SK-N-SH (cell line): Measurements from ENCODE around the gene C3orf33. TPM values are rescaled to one million over a fixed set of nuclear protein-coding genes. Genes with fewer than 3 reads are reported as not detected.

Source experiments
- CTCF ChIA-PET: fragments of 300-600, 350-600 bp; formaldehyde crosslinking; extraction: SDS; loops from one replicate; lab custom pipeline; 2021; lab: Yijun Ruan, JAX
- POLR2A ChIA-PET: fragments of 350-600 bp; sonication (Branson Sonifier 250); formaldehyde crosslinking; extraction: SDS; loops from one replicate; lab custom pipeline; 2020; ENCODE audit warnings: antibody characterized with exemption, inconsistent platforms; lab: Yijun Ruan, JAX
- DNase-seq: peaks from one replicate; pipeline ENCODE4 v3.0.0; 2012
- H2AFZ ChIP-seq: fragments of 200-600 bp; sonication (generic); 2 replicates; pipeline ENCODE4 v1.8.1; 2016; ENCODE audit warnings: antibody characterized with exemption, mild to moderate bottlenecking, low read depth
- H3F3A ChIP-seq: fragments of 200-600 bp; sonication (generic); replicated peaks from 2 replicates; pipeline ENCODE3; 2016; ENCODE audit warnings: antibody characterized with exemption, mild to moderate bottlenecking; ENCODE audit not compliant: insufficient read depth
- H3K27ac ChIP-seq, 2 experiments: fragments of 200-500 bp in 1 of 2; fragments of 200-600 bp in 1 of 2; sonication (Bioruptor generic) in 1 of 2; sonication (generic), shearing (Covaris generic) in 1 of 2; 2 replicates each; pipeline versions ENCODE4 v1.5.1 to v1.6.1; 2014 to 2016; ENCODE audit warnings: low read depth in 2 of 2, inconsistent platforms in 1 of 2, low read length in 1 of 2, mild to moderate bottlenecking in 1 of 2, mixed read lengths in 1 of 2
- H3K27me3 ChIP-seq: fragments of 200-600 bp; sonication (generic), shearing (Covaris generic); 2 replicates; pipeline ENCODE4 v1.6.1; 2016; ENCODE audit warnings: mixed run types; ENCODE audit not compliant: insufficient read depth
- H3K36me3 ChIP-seq, 2 experiments: fragments of 200-500 bp in 1 of 2; fragments of 200-600 bp in 1 of 2; sonication (Bioruptor generic) in 1 of 2; sonication (generic) in 1 of 2; replicated peaks in 1 of 2; 2 replicates each; pipeline versions ENCODE3 to v1.5.1; 2014 to 2016; ENCODE audit warnings: low read length in 1 of 2, mild to moderate bottlenecking in 1 of 2; ENCODE audit not compliant: insufficient read depth in 2 of 2, control insufficient read depth in 1 of 2
- H3K4me1 ChIP-seq, 2 experiments: fragments of 200-500 bp in 1 of 2; fragments of 200-600 bp in 1 of 2; sonication (Bioruptor generic) in 1 of 2; sonication (generic), shearing (Covaris generic) in 1 of 2; 2 replicates each; pipeline versions ENCODE4 v1.5.1 to v1.6.1; 2014 to 2016; ENCODE audit warnings: low read depth in 1 of 2, low read length in 1 of 2, mixed run types in 1 of 2; ENCODE audit not compliant: insufficient read depth in 2 of 2, control insufficient read depth in 1 of 2
- H3K4me2 ChIP-seq: fragments of 200-600 bp; sonication (generic), shearing (Covaris generic); 2 replicates; pipeline ENCODE4 v1.6.1; 2017; ENCODE audit warnings: mixed run types
- H3K4me3 ChIP-seq, 2 experiments: fragments of 200-500 bp in 1 of 2; fragments of 200-600 bp in 1 of 2; sonication (Bioruptor generic) in 1 of 2; sonication (generic), shearing (Covaris generic) in 1 of 2; 2 replicates each; pipeline versions ENCODE4 v1.5.1 to v1.8.1; 2014 to 2016; ENCODE audit warnings: low read depth in 2 of 2, inconsistent platforms in 1 of 2, low read length in 1 of 2, mild to moderate bottlenecking in 1 of 2, mixed read lengths in 1 of 2, moderate library complexity in 1 of 2
- H3K79me2 ChIP-seq: fragments of 200-600 bp; sonication (generic); 2 replicates; pipeline ENCODE4 v1.8.1; 2017; ENCODE audit warnings: mild to moderate bottlenecking; ENCODE audit not compliant: insufficient read depth
- H3K9ac ChIP-seq: fragments of 200-600 bp; sonication (generic); 2 replicates; pipeline ENCODE4 v1.6.1; 2017; ENCODE audit warnings: mixed run types
- H3K9me2 ChIP-seq: fragments of 200-600 bp; sonication (generic); 2 replicates; pipeline ENCODE4 v1.6.1; 2017; ENCODE audit warnings: mixed run types
- H3K9me3 ChIP-seq: fragments of 200-600 bp; sonication (generic); 2 replicates; pipeline ENCODE4 v1.6.1; 2017; ENCODE audit warnings: mixed run types, mild to moderate bottlenecking, moderate library complexity
- H4K20me1 ChIP-seq: fragments of 200-600 bp; sonication (generic); 2 replicates; pipeline ENCODE4 v1.6.1; 2017; ENCODE audit warnings: mild to moderate bottlenecking, mixed run types; ENCODE audit not compliant: insufficient read depth
- EP300 ChIP-seq, 2 experiments: IDR thresholded peaks; 2 replicates each; pipeline versions ENCODE4 v1.4.0 to v1.6.1; 2012; ENCODE audit warnings: borderline replicate concordance in 1 of 2, low read depth in 1 of 2, low read length in 1 of 2
- EZH2phosphoT487 ChIP-seq: fragments of 200-600 bp; sonication (generic); IDR thresholded peaks from 2 replicates; pipeline ENCODE4 v1.6.1; 2017; ENCODE audit warnings: low read depth, mixed run types, mild to moderate bottlenecking, antibody characterized with exemption, moderate library complexity, borderline replicate concordance
- FOXJ3 ChIP-seq: sonication (generic); formaldehyde crosslinking; IDR thresholded peaks from 2 replicates; pipeline ENCODE4 v1.5.1; 2020; ENCODE audit warnings: mild to moderate bottlenecking, missing genetic modification reagents
- FOXM1 ChIP-seq: IDR thresholded peaks from 2 replicates; pipeline ENCODE4 v1.4.0; 2012; ENCODE audit warnings: low read depth, mild to moderate bottlenecking
- GABPA ChIP-seq: IDR thresholded peaks from 2 replicates; pipeline ENCODE4 v1.4.0; 2012; ENCODE audit warnings: low read depth, mild to moderate bottlenecking
- GATA2 ChIP-seq: sonication (generic); formaldehyde crosslinking; IDR thresholded peaks from 2 replicates; pipeline ENCODE4 v1.5.0; 2020; ENCODE audit warnings: mild to moderate bottlenecking, missing genetic modification reagents
- NFIC ChIP-seq: IDR thresholded peaks from 2 replicates; pipeline ENCODE4 v1.4.0; 2012; ENCODE audit warnings: borderline replicate concordance
- NRF1 ChIP-seq: IDR thresholded peaks from 2 replicates; pipeline ENCODE4 v1.6.1; 2012; ENCODE audit warnings: low read depth, mild to moderate bottlenecking, low read length
- POLR2AphosphoS5 ChIP-seq: IDR thresholded peaks from 2 replicates; pipeline ENCODE4 v1.6.1; 2012; ENCODE audit warnings: low read depth, low read length
- RCOR1 ChIP-seq: fragments of 150-350 bp; IDR thresholded peaks from 2 replicates; pipeline ENCODE4 v1.6.1; 2017; ENCODE audit warnings: antibody characterized with exemption, low read length
- RFX5 ChIP-seq: IDR thresholded peaks from 2 replicates; pipeline ENCODE4 v1.6.1; 2012; ENCODE audit warnings: mild to moderate bottlenecking, improper control_type of control experiment, low read length
- SIN3A ChIP-seq: IDR thresholded peaks from 2 replicates; pipeline ENCODE4 v1.6.1; 2012; ENCODE audit warnings: low read depth, mild to moderate bottlenecking, low read length, moderate library complexity, borderline replicate concordance
- SMC3 ChIP-seq: IDR thresholded peaks from 2 replicates; pipeline ENCODE4 v1.6.1; 2012; ENCODE audit warnings: low read depth, low read length, improper control_type of control experiment
- TCF12 ChIP-seq: IDR thresholded peaks from 2 replicates; pipeline ENCODE4 v1.4.0; 2012
- TEAD4 ChIP-seq: IDR thresholded peaks from 2 replicates; pipeline ENCODE4 v1.4.0; 2012; ENCODE audit warnings: mild to moderate bottlenecking, borderline replicate concordance; ENCODE audit not compliant: insufficient read depth
- WGBS: methylation state at CpG from one replicate; pipeline ENCODE4 v1.1.6; 2017; ENCODE audit warnings: low lambda C conversion rate; 5-methylcytosine and 5-hydroxymethylcytosine counted together
- polyA plus RNA-seq, 3 experiments: library from polyadenylated mRNA; depleted of rRNA; stranded (reverse); fragments of >200 nt; gene quantifications; 2 replicates each; pipeline ENCODE4 v1.2.3, GENCODE V29; 2012
- TF ChIP-seq, protein P1 (sequence below): IDR thresholded peaks from 2 replicates; pipeline ENCODE4; 2012
- TF ChIP-seq, protein P2 (sequence below): IDR thresholded peaks from 2 replicates; pipeline ENCODE4 v1.6.1; 2012; ENCODE audit warnings: mild to moderate bottlenecking, low read depth, low read length, moderate library complexity
- TF ChIP-seq, protein P3 (sequence below): fragments of 200-600 bp; sonication (generic); IDR thresholded peaks from 2 replicates; pipeline ENCODE4 v1.6.1; 2017; ENCODE audit warnings: antibody characterized with exemption, mild to moderate bottlenecking, moderate library complexity
- TF ChIP-seq, protein P4 (sequence below): fragments of 150-350 bp; IDR thresholded peaks from 2 replicates; pipeline ENCODE4 v1.6.1; 2017; ENCODE audit warnings: antibody characterized with exemption, low read length, low read depth, borderline replicate concordance
- TF ChIP-seq, protein P5 (sequence below): IDR thresholded peaks from 2 replicates; pipeline ENCODE4 v1.4.0; 2012; ENCODE audit warnings: low read depth, borderline replicate concordance

The C3orf33 gene
- polyA plus RNA-seq, 1 of the 3 experiments (the other 2 are of a cell fraction) = 2.9 TPM

DNA sequence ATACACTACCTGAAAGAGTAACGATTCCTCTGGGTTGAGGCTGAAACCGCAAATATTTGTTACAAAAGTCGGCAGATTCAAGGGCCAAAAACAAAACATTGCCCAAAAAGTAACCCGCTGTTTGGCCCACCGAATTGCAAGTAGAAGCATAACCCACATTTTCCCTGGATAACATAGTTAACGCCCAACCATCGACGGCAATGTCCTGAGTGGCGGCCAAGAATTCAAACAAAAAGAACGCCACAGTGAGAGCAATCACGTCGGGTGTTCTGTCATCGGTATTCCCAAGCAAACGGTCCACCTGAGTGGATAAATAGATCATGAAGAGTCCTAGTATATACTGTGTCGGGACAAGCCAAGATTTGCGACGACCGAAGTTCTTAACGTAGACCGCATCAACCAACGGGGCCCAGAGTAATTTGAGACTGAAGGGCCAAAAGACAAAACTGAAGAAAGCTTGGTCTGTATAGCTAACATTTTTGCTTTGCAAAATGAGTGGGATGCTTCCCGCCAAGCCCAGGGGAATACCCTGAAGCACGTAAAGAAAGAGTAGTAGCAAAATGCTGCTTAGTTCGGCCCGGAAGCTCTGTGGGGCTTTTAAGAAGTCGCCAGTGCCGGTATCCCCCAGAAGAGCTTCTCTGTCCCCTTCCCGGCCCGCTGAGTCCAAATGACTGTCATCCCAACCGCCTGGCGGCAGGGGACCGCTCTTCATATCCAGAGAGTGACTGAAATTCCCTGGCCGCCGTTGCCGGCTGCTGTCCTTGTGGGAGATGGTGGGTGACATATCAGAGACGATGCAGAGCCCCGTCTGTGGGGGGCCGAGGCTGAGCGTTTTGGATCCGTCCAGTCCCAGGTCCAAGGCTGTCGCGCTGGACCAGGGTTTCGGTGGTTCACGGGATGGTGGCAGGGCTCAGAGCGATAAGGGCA, 47.4 kb upstream of the C3orf33 start:
- 3% methylated on average over 35 of the region's 45 CpGs for WGBS
- H3K36me3 ChIP-seq = no peaks in the 10 kb centered on the region
- no peaks in the 10 kb centered on the region for H3K9me3 ChIP-seq
- peaks cover 55% of the 10 kb centered on the region for H3K79me2 ChIP-seq
- H3K9me2 ChIP-seq = no peaks in the 10 kb centered on the region
- H3K27me3 ChIP-seq = no peaks in the 10 kb centered on the region
- H2AFZ ChIP-seq = peak overlapping the region; percentile 85
- no peak for DNase-seq
- peaks cover 0 to 10% of the 10 kb centered on the region in 2 experiments; a peak in 3 of 4 replicates for H3K4me1 ChIP-seq
- peak overlapping the region; percentile 85 for H3K4me2 ChIP-seq
- peak overlapping the region; percentile 85 to 97 for H3K4me3 ChIP-seq
- ChIA-PET POLR2A (interaction anchor here (1.0 to 1.5 kb wide), 2 partner anchors 16 to 47 kb away, joined by 4 read pairs; partner anchors contain the start of genes C3orf33 and GMPS), CTCF (interaction anchor here (0.8 to 1.4 kb wide), 4 partner anchors 12 to 107 kb away, joined by 3 to 7 read pairs (median 4); partner anchors contain the start of gene C3orf33)
- no peak for TF ChIP-seq FOXM1
- TF ChIP-seq RFX5 = no peak
- TF ChIP-seq, protein P1, sequence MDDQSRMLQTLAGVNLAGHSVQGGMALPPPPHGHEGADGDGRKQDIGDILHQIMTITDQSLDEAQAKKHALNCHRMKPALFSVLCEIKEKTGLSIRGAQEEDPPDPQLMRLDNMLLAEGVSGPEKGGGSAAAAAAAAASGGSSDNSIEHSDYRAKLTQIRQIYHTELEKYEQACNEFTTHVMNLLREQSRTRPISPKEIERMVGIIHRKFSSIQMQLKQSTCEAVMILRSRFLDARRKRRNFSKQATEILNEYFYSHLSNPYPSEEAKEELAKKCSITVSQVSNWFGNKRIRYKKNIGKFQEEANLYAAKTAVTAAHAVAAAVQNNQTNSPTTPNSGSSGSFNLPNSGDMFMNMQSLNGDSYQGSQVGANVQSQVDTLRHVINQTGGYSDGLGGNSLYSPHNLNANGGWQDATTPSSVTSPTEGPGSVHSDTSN = no peak
- TF ChIP-seq TEAD4 = no peak
- TF ChIP-seq NFIC = no peak
- no peak for TF ChIP-seq EP300 (IDR thresholded peaks at IDR 0.05; ENCODE audit: borderline replicate concordance in 1 of 2, low read depth in 1 of 2, low read length in 1 of 2)
- no peak for TF ChIP-seq RCOR1
- TF ChIP-seq NRF1 = no peak
- no peak for TF ChIP-seq TCF12
- no peak for TF ChIP-seq POLR2AphosphoS5
- no peak for TF ChIP-seq SIN3A
- TF ChIP-seq, protein P2, sequence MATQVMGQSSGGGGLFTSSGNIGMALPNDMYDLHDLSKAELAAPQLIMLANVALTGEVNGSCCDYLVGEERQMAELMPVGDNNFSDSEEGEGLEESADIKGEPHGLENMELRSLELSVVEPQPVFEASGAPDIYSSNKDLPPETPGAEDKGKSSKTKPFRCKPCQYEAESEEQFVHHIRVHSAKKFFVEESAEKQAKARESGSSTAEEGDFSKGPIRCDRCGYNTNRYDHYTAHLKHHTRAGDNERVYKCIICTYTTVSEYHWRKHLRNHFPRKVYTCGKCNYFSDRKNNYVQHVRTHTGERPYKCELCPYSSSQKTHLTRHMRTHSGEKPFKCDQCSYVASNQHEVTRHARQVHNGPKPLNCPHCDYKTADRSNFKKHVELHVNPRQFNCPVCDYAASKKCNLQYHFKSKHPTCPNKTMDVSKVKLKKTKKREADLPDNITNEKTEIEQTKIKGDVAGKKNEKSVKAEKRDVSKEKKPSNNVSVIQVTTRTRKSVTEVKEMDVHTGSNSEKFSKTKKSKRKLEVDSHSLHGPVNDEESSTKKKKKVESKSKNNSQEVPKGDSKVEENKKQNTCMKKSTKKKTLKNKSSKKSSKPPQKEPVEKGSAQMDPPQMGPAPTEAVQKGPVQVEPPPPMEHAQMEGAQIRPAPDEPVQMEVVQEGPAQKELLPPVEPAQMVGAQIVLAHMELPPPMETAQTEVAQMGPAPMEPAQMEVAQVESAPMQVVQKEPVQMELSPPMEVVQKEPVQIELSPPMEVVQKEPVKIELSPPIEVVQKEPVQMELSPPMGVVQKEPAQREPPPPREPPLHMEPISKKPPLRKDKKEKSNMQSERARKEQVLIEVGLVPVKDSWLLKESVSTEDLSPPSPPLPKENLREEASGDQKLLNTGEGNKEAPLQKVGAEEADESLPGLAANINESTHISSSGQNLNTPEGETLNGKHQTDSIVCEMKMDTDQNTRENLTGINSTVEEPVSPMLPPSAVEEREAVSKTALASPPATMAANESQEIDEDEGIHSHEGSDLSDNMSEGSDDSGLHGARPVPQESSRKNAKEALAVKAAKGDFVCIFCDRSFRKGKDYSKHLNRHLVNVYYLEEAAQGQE = no peak
- TF ChIP-seq GABPA = no peak
- no peak for TF ChIP-seq EZH2phosphoT487
- TF ChIP-seq, protein P3, sequence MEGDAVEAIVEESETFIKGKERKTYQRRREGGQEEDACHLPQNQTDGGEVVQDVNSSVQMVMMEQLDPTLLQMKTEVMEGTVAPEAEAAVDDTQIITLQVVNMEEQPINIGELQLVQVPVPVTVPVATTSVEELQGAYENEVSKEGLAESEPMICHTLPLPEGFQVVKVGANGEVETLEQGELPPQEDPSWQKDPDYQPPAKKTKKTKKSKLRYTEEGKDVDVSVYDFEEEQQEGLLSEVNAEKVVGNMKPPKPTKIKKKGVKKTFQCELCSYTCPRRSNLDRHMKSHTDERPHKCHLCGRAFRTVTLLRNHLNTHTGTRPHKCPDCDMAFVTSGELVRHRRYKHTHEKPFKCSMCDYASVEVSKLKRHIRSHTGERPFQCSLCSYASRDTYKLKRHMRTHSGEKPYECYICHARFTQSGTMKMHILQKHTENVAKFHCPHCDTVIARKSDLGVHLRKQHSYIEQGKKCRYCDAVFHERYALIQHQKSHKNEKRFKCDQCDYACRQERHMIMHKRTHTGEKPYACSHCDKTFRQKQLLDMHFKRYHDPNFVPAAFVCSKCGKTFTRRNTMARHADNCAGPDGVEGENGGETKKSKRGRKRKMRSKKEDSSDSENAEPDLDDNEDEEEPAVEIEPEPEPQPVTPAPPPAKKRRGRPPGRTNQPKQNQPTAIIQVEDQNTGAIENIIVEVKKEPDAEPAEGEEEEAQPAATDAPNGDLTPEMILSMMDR = no peak
- TF ChIP-seq FOXJ3 (CRISPR knock-in tag) = no peak
- no peak; the same call in 1 of the 2 replicates for TF ChIP-seq GATA2 (CRISPR knock-in tag)
- TF ChIP-seq, protein P4, sequence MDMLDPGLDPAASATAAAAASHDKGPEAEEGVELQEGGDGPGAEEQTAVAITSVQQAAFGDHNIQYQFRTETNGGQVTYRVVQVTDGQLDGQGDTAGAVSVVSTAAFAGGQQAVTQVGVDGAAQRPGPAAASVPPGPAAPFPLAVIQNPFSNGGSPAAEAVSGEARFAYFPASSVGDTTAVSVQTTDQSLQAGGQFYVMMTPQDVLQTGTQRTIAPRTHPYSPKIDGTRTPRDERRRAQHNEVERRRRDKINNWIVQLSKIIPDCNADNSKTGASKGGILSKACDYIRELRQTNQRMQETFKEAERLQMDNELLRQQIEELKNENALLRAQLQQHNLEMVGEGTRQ = no peak
- TF ChIP-seq, protein P5, sequence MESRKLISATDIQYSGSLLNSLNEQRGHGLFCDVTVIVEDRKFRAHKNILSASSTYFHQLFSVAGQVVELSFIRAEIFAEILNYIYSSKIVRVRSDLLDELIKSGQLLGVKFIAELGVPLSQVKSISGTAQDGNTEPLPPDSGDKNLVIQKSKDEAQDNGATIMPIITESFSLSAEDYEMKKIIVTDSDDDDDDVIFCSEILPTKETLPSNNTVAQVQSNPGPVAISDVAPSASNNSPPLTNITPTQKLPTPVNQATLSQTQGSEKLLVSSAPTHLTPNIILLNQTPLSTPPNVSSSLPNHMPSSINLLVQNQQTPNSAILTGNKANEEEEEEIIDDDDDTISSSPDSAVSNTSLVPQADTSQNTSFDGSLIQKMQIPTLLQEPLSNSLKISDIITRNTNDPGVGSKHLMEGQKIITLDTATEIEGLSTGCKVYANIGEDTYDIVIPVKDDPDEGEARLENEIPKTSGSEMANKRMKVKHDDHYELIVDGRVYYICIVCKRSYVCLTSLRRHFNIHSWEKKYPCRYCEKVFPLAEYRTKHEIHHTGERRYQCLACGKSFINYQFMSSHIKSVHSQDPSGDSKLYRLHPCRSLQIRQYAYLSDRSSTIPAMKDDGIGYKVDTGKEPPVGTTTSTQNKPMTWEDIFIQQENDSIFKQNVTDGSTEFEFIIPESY = no peak
- TF ChIP-seq SMC3 = no peak
- peaks cover 1% of the 10 kb centered on the region for H4K20me1 ChIP-seq
- peak overlapping the region; percentile 89 for H3K9ac ChIP-seq
- peak overlapping the region; percentile 74 to 86 for H3K27ac ChIP-seq
- peaks cover 5% of the 10 kb centered on the region for H3F3A ChIP-seq
